ENCODE results near the gene TUBD1. TPM values are rescaled to one million over a fixed set of nuclear protein-coding genes. Genes with fewer than 3 reads are reported as not detected.
"Not testable (repeated sequence)": the region's sequence is repeated elsewhere in the genome, so short reads cannot be mapped to it uniquely, and the experiment has no call there.

The TUBD1 gene
- total RNA-seq, 2 donors from 2014 or later, result 6.3 to 8.6 TPM

- DNase-seq, result no peak
Measured at GRCh38 chr17:59846394-59847165, 46.2 kb downstream of the TUBD1 start.

GRCh38 chr17:59845595-59846393 lies 46.9 kb downstream of the TUBD1 start:
- H3K4me3 Mint-ChIP-seq, result peak overlapping the region; percentile 55
- H3K36me3 Mint-ChIP-seq (ENCODE audit: low read depth), result peaks cover under 1% of the 10 kb centered on the region

More at GRCh38 chr17:59846394-59847165, 46.2 kb downstream of the TUBD1 start:
- Mint-ChIP-seq H3K4me1 (peaks cover 43% of the 10 kb centered on the region), H3K27ac (peak overlapping the region; percentile 99), H3K27me3 (no peaks in the 10 kb centered on the region), H3K36me3 (ENCODE audit: low read depth) (no peaks in the 10 kb centered on the region), H3K4me3 (peak overlapping the region; percentile 55)
- no peaks in the 10 kb centered on the region for H3K9me3 ChIP-seq (ENCODE audit: control insufficient read depth, low read length, poor library complexity, severe bottlenecking)
- ATAC-seq, result peak; percentile 78

GRCh38 chr17:59844884-59845594 lies 47.7 kb downstream of the TUBD1 start:
- no peak for DNase-seq
- H3K27me3 Mint-ChIP-seq, result no peaks in the 10 kb centered on the region
- no peak for ATAC-seq
- peak overlapping the region; percentile 99 for H3K27ac Mint-ChIP-seq
- H3K4me1 Mint-ChIP-seq, result peaks cover 55% of the 10 kb centered on the region
- peak overlapping the region; percentile 50 for H3K4me3 Mint-ChIP-seq
- peaks cover 5% of the 10 kb centered on the region for H3K36me3 Mint-ChIP-seq (ENCODE audit: low read depth)
- H3K9me3 ChIP-seq (ENCODE audit: control insufficient read depth, low read length, poor library complexity, severe bottlenecking), result peaks cover 6% of the 10 kb centered on the region

More at GRCh38 chr17:59845595-59846393, 46.9 kb downstream of the TUBD1 start:
- Mint-ChIP-seq H3K27ac (peak overlapping the region; percentile 99), H3K27me3 (no peaks in the 10 kb centered on the region), H3K4me1 (peaks cover 49% of the 10 kb centered on the region)
- ATAC-seq (peak; percentile 8), DNase-seq (no peak)
- peaks cover under 1% of the 10 kb centered on the region for H3K9me3 ChIP-seq (ENCODE audit: control insufficient read depth, low read length, poor library complexity, severe bottlenecking)

GRCh38 chr17:59842901-59843652 lies 49.7 kb downstream of the TUBD1 start:
- peaks cover 13% of the 10 kb centered on the region for H3K36me3 Mint-ChIP-seq (ENCODE audit: low read depth)
- H3K4me3 Mint-ChIP-seq, result peak overlapping the region; percentile 99
- ATAC-seq (peak; percentile 54), DNase-seq (no peak)
- no peaks in the 10 kb centered on the region for H3K27me3 Mint-ChIP-seq
- peaks cover 49% of the 10 kb centered on the region for H3K4me1 Mint-ChIP-seq
- H3K9me3 ChIP-seq (ENCODE audit: control insufficient read depth, low read length, poor library complexity, severe bottlenecking), result peaks cover 17% of the 10 kb centered on the region
- H3K27ac Mint-ChIP-seq, result peak overlapping the region; percentile 99

- peaks cover 50% of the 10 kb centered on the region for H3K4me1 Mint-ChIP-seq
- peak overlapping the region; percentile 99 for H3K27ac Mint-ChIP-seq
- H3K27me3 Mint-ChIP-seq, ATAC-seq, DNase-seq: not testable (repeated sequence)
- peaks cover 16% of the 10 kb centered on the region for H3K36me3 Mint-ChIP-seq (ENCODE audit: low read depth)
- H3K4me3 Mint-ChIP-seq, result peak overlapping the region; percentile 99
- H3K9me3 ChIP-seq (ENCODE audit: control insufficient read depth, low read length, poor library complexity, severe bottlenecking), result peaks cover 18% of the 10 kb centered on the region
Measured at GRCh38 chr17:59841882-59842263, 50.9 kb downstream of the TUBD1 start.

- DNase-seq, ATAC-seq, H3K27me3 Mint-ChIP-seq: not testable (repeated sequence)
- H3K4me1 Mint-ChIP-seq, result peaks cover 49% of the 10 kb centered on the region
- H3K27ac Mint-ChIP-seq, result peak overlapping the region; percentile 99
- peak overlapping the region; percentile 99 for H3K4me3 Mint-ChIP-seq
- H3K9me3 ChIP-seq (ENCODE audit: control insufficient read depth, low read length, poor library complexity, severe bottlenecking), result peaks cover 18% of the 10 kb centered on the region
- H3K36me3 Mint-ChIP-seq (ENCODE audit: low read depth), result peaks cover 16% of the 10 kb centered on the region
Measured at GRCh38 chr17:59841091-59841881, 51.5 kb downstream of the TUBD1 start.

GRCh38 chr17:59840329-59841090 lies 52.2 kb downstream of the TUBD1 start:
- H3K4me1 Mint-ChIP-seq, result peaks cover 43% of the 10 kb centered on the region
- H3K27me3 Mint-ChIP-seq, result no peaks in the 10 kb centered on the region
- peaks cover 16% of the 10 kb centered on the region for H3K36me3 Mint-ChIP-seq (ENCODE audit: low read depth)
- H3K4me3 Mint-ChIP-seq, result peak overlapping the region; percentile 99
- peak overlapping the region; percentile 99 for H3K27ac Mint-ChIP-seq
- H3K9me3 ChIP-seq (ENCODE audit: control insufficient read depth, low read length, poor library complexity, severe bottlenecking), result peaks cover 18% of the 10 kb centered on the region
- DNase-seq (no peak), ATAC-seq (no peak)

GRCh38 chr17:59839651-59840328 lies 53.0 kb downstream of the TUBD1 start:
- Mint-ChIP-seq H3K4me3 (peak overlapping the region; percentile 99), H3K36me3 (ENCODE audit: low read depth) (peaks cover 16% of the 10 kb centered on the region), H3K27me3 (no peaks in the 10 kb centered on the region), H3K4me1 (peaks cover 43% of the 10 kb centered on the region), H3K27ac (peak overlapping the region; percentile 99)
- DNase-seq (no peak), ATAC-seq (no peak)
- H3K9me3 ChIP-seq (ENCODE audit: control insufficient read depth, low read length, poor library complexity, severe bottlenecking), result peaks cover 18% of the 10 kb centered on the region

GRCh38 chr17:59838052-59838916 lies 54.5 kb downstream of the TUBD1 start:
- Mint-ChIP-seq H3K4me1 (peaks cover 37% of the 10 kb centered on the region), H3K27me3 (no peaks in the 10 kb centered on the region), H3K27ac (peak overlapping the region; percentile 99), H3K36me3 (ENCODE audit: low read depth) (peaks cover 16% of the 10 kb centered on the region), H3K4me3 (peak overlapping the region; percentile 99)
- ATAC-seq (peak; percentile 10), DNase-seq (no peak)
- H3K9me3 ChIP-seq (ENCODE audit: control insufficient read depth, low read length, poor library complexity, severe bottlenecking), result peaks cover 18% of the 10 kb centered on the region

GRCh38 chr17:59837308-59838051 lies 55.3 kb downstream of the TUBD1 start:
- H3K36me3 Mint-ChIP-seq (ENCODE audit: low read depth), result peaks cover 16% of the 10 kb centered on the region
- H3K27ac Mint-ChIP-seq, result peak overlapping the region; percentile 99
- H3K9me3 ChIP-seq (ENCODE audit: control insufficient read depth, low read length, poor library complexity, severe bottlenecking), result peaks cover 18% of the 10 kb centered on the region
- no peaks in the 10 kb centered on the region for H3K27me3 Mint-ChIP-seq
- DNase-seq (peak; percentile 28 to 55 (median 42)), ATAC-seq (peak; percentile 88)
- peak overlapping the region; percentile 99 for H3K4me3 Mint-ChIP-seq
- peaks cover 35% of the 10 kb centered on the region for H3K4me1 Mint-ChIP-seq
